Measurements from ENCODE around the gene RB1.

DNA sequence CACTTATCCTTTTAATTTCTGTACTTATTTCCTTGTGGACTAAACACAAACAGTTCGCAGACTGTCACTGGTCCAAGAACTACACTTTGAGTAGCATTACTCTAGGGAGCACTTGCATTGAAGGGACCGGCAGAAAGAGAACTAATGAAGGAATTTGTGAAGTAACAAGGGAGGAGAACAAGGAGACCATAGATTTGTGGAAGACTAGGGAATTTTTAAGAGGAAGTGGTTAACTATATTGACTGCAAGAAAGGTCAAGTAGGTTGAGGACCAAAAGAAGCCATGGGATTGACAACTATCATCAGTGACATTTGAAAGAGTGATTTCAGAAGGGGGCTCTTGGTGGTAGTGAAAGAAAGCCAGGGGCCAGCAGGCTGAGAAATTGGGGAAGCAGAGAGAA, 4.0 kb upstream of the RB1 start:
- TF ChIP-seq, protein P1, sequence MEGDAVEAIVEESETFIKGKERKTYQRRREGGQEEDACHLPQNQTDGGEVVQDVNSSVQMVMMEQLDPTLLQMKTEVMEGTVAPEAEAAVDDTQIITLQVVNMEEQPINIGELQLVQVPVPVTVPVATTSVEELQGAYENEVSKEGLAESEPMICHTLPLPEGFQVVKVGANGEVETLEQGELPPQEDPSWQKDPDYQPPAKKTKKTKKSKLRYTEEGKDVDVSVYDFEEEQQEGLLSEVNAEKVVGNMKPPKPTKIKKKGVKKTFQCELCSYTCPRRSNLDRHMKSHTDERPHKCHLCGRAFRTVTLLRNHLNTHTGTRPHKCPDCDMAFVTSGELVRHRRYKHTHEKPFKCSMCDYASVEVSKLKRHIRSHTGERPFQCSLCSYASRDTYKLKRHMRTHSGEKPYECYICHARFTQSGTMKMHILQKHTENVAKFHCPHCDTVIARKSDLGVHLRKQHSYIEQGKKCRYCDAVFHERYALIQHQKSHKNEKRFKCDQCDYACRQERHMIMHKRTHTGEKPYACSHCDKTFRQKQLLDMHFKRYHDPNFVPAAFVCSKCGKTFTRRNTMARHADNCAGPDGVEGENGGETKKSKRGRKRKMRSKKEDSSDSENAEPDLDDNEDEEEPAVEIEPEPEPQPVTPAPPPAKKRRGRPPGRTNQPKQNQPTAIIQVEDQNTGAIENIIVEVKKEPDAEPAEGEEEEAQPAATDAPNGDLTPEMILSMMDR (IDR thresholded peaks at IDR 0.05; ENCODE audit: low read depth, low read length), result no peak
- TF ChIP-seq EZH2phosphoT487 (IDR thresholded peaks at IDR 0.05; ENCODE audit: low read depth), result no peak
